Hematopoietic multipotent progenitor cell treated with erythropoietin and hydrocortisone succinate and interleukin-3 and kit ligand, for 15 days (in vitro differentiated cells): Measurements from ENCODE around the gene UBR4.

ENCODE experiments used
- DNase-seq: peaks from one replicate; pipeline ENCODE4 v3.0.0-alpha.2; 2015; ENCODE audit warnings: low spot score

The UBR4 gene

DNA sequence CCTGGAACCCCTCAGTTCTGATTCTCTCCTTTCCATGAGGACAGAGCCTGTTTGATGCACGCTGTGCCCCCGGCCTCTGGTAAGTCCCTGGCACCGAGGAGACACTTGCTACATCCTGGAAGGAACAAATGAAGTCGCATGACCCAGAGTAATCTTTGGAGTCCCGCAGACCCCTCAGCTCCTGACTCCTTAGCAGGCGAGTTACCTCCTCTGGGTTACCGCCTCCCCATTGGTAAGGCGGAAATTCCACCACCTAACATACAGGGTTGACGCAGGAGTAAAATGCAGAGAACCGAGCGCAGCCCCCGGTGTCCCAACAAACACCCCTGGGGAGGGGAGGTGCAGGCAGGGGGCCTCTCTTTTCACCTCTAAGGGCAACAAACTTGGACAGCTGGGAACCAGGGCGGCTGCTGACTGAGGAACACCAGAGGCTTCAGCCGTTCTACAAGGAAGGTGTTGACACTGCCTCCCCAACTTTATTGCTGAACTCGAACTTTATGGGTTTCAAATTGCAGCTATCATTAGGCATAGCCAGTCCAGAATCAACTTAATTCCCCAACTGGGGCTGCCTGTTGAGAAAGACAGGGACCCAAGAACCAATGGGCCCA is 138.3 kb downstream of the UBR4 start:
- DNase-seq = no peak

DNA sequence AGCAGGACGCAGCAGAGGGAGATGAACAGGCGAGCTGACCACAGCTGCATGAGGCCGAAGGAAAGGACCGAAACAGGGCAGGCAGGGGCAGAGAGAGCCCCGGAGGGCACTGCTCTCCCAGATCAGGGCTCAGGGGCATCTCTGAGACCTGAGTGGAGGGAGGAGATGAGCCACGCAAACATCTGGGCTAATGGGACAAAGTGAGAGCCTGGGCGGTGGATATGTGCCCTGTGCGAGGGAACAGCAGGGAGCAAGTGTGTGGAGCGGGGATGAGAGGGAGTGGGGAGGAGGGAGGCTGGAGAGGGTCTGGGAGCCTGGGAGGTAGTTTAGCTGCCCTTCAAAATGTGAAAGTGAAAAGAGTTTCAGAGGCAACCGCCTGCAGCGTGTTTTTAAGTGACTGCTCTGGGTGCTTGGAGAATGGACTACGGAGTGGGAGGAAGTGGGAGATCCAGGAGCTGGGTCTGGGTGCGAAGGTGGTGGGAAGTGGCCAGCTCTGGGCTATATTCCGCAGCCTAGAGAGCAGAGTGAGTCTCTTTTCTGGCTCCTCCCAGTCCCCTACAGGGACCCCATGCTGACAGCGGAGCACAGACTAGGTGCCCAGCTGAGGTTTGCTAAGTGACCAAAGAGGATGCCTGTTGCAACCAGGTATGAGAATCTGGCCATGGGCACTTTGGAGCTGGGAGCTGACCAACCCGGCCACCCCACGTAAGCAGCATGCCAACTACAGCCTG is 139.0 kb downstream of the UBR4 start:
- no peak for DNase-seq

DNA sequence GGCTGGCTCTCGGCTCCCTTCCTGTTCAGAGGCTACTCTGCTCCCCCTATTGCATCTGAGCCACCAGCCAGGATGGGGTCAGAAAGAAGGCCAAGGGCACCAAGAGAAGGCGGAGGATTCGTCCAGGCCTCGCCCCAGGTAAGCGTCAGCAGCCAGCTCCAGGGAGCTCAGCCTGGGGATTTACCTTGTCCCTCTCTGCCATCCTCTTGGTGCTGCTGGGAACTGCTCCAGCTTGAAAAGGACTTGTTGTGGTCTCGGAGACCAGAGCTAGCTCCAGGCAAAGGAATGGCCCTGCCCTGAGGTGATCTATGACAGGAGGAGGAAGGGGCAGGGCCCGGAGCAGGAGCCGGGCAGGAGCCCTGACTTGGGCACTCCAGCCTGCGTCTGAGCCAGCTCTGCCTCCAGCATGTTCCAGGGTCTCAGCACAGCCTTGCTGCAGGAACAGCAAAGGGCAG is 139.8 kb downstream of the UBR4 start:
- no peak for DNase-seq

DNA sequence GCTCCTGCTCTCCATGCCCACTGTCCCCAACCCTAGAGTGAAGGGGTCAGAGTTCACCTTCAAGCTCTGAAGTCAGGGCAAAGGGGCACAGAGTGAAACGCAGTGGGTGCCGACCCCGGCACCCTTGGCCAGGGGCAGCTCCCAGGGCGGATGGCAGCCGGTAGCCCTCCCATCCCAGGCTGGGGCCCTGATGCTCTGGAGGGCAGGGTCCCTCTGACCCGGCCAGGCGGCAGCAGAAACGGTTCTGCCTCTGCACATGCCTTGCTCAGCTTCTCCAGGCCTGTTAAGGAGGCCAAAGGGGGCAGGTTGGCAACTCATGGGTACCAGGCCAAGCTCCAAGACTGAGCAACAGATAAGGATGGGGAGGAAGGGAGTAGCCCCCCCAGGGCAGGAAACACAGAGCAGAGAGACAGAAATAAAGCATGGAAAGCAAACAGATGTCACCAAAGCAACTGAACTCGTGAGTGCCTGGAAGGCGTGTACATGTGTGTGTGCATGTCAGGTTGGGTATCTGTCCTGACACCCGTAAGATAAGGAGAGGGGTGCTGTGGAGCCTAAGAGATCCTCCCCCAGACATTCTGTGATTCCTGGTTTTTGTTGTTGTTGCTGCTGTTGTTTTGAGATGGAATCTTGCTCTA is 141.3 kb downstream of the UBR4 start:
- DNase-seq = peak; percentile 19

GRCh38 chr1:19067912-19068638 is 142.0 kb downstream of the UBR4 start:
- no peak for DNase-seq

DNA sequence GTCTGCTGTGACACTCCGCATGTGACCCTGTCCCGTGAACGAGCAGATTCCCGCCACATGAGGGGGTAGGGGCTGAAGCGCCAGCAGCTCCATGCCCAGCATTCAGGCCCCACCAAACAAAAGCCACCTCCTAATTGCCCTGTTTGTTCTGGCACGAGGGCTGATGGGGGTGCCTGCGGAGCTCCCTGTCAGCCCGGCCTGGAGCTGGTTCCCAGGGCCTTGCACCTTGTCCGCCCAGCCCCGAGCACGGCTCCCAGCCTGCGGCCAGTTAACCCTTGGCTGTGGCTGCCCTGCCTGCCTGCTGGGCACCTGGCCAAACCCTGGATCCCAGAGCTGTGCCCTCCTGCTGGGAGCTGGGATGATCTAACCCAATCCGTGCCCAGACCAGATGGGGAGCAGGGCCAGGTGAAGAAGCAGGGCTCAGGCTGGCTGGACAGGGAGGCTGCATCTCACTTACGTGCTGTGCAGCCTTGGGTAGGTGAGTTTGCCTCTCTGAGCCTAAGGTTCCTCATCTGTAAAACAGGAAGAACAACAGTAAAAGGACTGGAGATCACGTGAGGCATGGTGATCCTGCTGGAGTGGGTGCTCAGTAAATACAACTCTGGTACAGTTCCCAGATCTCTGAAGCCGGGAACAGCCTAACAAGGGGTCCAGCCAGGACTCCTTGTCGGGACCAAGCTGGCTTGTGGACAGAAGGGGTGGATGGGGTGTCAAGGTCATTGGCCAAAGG is 142.7 kb downstream of the UBR4 start:
- no peak for DNase-seq

DNA sequence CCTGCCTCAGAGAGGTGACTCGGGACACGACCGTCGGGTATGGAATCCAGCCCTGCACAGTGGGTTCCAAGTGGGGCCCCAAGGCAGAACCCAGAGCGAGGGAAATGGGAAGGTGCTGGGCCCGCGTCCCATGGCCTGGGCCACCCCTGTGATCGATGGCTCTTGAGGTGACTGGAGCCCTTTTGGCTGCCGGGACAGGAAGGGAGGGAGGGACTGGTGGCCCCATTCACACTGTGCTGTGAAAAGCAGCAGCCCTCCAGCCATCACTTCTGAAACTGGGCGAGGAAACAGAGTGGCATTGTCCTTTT is 143.2 kb downstream of the UBR4 start:
- DNase-seq = no peak

DNA sequence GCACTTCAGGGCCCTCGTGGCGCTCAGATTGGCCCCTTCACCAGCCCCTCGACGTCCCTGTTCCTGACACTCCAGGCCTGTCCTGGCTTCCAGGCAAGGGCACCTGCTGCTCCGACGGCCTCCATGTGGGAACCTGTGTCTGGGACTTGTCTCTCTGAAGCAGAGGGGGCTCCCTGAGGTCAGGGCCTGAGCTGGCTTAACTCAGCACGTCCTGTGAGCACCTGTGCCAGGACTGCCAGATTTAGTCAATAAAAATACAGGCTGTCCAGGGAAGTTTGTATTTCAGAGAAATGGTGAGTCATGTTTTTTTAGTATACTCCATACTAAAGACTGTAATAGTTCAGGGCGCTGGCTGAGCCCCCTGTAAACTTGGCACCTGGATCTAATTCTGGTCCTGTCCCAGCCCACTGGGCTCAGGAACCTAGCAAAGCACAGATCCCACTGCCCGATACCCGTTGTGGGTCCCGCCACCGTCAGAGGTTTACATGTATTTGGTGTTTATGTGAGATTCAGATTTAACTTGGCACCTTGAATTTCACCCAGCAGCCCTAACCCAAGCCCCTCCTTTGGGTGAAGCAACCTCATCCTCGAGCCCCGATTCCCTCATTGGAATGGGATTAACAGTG is 143.7 kb downstream of the UBR4 start:
- DNase-seq = no peak

DNA sequence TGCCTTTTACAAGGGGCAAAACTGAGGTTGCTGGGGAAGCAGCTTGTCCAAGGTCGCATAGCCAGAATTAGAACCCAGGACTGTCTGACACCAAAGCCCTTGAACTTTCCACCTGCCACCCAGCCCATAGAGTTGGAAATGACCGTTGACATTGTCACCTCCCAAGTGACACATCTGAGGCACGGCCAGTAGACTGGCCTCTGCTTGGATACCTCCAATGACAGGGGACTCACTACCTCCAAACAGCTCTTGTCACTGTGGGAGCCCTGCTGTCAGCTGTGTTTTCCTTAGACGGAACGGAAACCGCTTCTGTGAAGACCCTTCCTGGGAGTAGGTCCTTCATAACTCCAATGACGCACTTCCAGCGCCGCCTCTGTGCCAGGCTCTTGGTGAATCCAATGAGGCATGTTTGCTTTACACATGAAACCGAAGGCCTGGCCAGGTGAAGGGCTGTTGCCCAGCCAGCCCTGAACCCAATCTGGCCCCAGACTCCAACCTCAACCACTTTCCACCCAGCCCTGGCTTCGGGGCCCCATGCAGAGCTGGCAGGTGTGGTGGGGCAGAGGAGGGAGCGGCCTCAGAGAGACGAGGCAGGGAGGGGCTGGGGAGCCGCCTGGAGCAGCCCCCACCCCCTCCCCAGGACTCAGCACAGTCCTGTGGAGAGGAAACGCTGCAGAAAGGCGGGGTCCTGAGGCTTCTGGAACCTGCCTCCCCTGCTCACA is 144.4 kb downstream of the UBR4 start:
- DNase-seq = no peak

- no peak for DNase-seq
Measured at GRCh38 chr1:19064906-19065450, 145.1 kb downstream of the UBR4 start.

GRCh38 chr1:19063122-19063521 is 146.9 kb downstream of the UBR4 start:
- DNase-seq = no peak

GRCh38 chr1:19062258-19063029 is 147.6 kb downstream of the UBR4 start:
- no peak for DNase-seq

GRCh38 chr1:19061798-19062197 is 148.3 kb downstream of the UBR4 start:
- DNase-seq = no peak

DNA sequence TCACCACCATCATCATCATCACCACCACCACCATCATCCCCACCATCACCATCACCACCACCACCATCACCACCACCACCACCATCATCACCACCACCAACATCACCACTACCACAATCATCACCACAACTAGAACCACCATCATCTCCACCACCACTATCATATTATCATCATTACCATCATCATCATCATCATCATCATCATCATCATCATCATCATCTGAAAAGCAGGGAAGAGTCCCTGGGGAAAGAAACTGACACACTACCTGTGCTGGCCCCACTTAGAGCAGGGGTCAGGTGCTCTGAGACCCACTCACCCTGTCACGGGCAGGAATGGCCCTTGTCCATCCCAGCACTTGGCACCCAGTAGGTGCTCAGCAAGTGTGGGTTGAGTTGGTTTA is 148.7 kb downstream of the UBR4 start:
- no peak for DNase-seq

DNA sequence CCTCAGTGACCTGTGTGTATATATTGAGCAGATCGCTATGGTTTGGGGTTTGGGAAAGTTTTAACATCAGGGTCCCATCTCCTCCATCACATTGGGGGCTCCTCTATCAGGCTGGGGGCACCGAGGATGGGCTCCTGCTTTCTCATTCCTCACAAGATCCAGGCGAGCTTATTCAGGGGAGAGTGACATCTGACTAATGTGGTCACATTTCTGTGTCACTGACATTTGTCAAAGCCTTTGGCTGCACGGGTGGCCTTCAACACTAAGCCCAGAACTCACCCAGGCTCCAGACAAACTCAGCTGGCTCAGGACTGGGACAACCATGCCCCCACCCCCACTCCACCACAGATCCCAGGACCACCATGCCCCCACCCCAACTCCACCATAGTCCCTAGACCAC is 150.3 kb downstream of the UBR4 start:
- no peak for DNase-seq

DNA sequence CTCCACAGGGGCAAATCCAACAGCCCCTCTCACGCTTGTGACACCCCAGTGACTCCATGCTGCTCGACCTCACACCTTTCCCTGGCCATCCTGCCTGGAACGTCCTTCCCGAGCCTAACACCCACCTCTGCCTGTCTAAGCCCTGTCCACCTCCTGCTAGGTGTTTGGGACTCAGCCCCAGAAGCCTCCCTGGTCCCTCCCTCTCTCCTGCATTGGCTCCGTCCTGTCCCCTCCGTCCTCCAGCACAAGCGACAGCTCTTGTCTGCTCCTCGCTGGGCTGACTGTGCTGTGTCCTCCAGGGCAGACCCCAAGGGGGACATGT is 151.6 kb downstream of the UBR4 start:
- DNase-seq = no peak

DNA sequence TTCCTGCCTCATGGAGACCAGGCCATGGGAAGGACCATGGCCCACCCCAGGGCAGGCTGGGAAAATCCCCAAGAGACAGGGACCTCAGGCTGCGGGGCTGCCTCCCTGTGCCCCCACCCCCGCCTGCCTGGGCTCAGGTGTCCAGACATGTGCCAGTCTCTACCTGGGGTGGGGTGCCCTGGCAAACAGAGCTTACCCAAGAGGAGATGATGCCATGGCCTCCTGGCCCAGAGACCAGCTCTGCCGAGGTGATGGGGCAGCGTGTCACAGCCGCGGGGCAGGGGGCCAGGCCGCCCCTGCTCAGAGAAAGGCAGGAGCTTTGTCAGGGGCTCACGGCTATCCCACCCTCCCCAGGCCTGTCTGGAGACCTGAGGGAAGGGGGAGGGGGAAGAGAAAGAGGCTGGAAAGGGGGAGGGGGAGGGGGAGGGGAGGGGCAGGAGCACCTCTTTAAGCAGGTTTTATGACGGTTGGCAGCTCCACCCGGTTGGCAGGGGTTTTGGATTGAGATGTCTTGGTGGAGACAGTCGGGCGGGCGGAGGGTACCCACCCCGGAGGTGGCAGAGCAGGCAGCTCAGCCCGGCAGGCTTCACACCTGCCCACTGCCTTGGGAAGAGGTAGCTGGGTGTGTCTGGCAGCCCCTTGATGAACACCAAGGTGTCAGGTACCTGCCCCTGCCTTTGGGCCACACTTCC is 152.1 kb downstream of the UBR4 start:
- no peak for DNase-seq

GRCh38 chr1:19057182-19057779 is 152.8 kb downstream of the UBR4 start:
- DNase-seq = no peak

DNA sequence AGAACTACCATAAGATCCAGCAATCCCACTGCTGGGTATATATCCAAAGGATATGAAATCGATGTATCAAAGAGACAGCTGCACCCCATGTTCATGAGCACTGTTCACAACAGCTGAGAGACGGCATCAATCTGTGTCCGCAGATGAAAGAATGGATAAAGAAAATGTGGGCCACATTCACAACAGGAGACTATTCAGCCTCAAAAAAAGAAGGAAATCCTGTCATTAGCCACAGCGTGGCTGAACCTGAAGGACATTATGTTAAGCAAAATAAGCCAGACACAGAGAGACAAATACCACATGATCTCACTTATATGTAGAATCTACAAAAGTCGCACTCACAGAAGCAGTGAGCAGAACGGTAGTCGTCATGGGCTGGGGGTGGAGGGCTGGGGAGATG is 154.4 kb downstream of the UBR4 start:
- no peak for DNase-seq
